Lung (tissue), 12 donors: ENCODE data around the gene COL6A2. TPM values are rescaled to one million over a fixed set of nuclear protein-coding genes. Genes with fewer than 3 reads are reported as not detected.

Experiments
- ATAC-seq: fragments of 200-7000 bp; cut with Tn5 transposase; one replicate; pipeline ENCODE4 v1.9.1; 2020; ENCODE audit warnings: moderate number of reproducible peaks; ENCODE audit not compliant: insufficient read depth, low FRiP score
- DNase-seq, 3 donors: peaks; one replicate each; pipeline ENCODE4 v3.0.0-alpha.2; 2013 to 2017
- H3K27ac ChIP-seq, 2 donors: one replicate each; pipeline ENCODE4 v1.5.1; 2013; ENCODE audit warnings: mild to moderate bottlenecking in 2 of 2, moderate library complexity in 2 of 2, control low read depth in 1 of 2, inconsistent platforms in 1 of 2, low read depth in 1 of 2, low read length in 1 of 2
- H3K27me3 ChIP-seq, 3 donors: one replicate each; pipeline ENCODE4 v1.5.1; 2013; ENCODE audit warnings: low read length in 2 of 3; ENCODE audit not compliant: control insufficient read depth in 3 of 3, insufficient read depth in 3 of 3
- H3K36me3 ChIP-seq, 4 donors: one replicate each; pipeline ENCODE4 v1.5.1; 2013; ENCODE audit warnings: low read length in 4 of 4, mild to moderate bottlenecking in 1 of 4, moderate library complexity in 1 of 4; ENCODE audit not compliant: control insufficient read depth in 4 of 4, insufficient read depth in 4 of 4
- H3K4me1 ChIP-seq, 5 donors: one replicate each; pipeline ENCODE4 v1.5.1; 2013; ENCODE audit warnings: low read length in 5 of 5, mild to moderate bottlenecking in 2 of 5, moderate library complexity in 1 of 5; ENCODE audit not compliant: control insufficient read depth in 5 of 5, insufficient read depth in 5 of 5
- H3K4me3 ChIP-seq: one replicate; pipeline ENCODE4 v1.5.1; 2013; ENCODE audit warnings: mild to moderate bottlenecking, control low read depth, moderate library complexity
- H3K9ac ChIP-seq, 2 donors: one replicate each; pipeline ENCODE4 v1.5.1; 2013; ENCODE audit warnings: low read length in 2 of 2, control low read depth in 1 of 2; ENCODE audit not compliant: insufficient read depth in 1 of 2
- H3K9me3 ChIP-seq, 4 donors: one replicate each; pipeline ENCODE4 v1.5.1; 2013; ENCODE audit warnings: low read length in 3 of 4, mild to moderate bottlenecking in 1 of 4, moderate library complexity in 1 of 4; ENCODE audit not compliant: control insufficient read depth in 4 of 4, insufficient read depth in 3 of 4
- CTCF ChIP-seq: IDR thresholded peaks from 2 replicates; pipeline ENCODE4 v1.5.1; 2012; ENCODE audit warnings: mild to moderate bottlenecking; ENCODE audit errors: control extremely low read depth, extremely low read depth
- WGBS, 2 donors: extraction: QIAGEN DNeasy Blood & Tissue Kit; methylation state at CpG; one replicate each; pipeline ENCODE4 v1.1.7; 2013; 5-methylcytosine and 5-hydroxymethylcytosine counted together
- polyA plus RNA-seq, 2 donors: library from polyadenylated mRNA; stranded (reverse); fragments of 200-250 nt; gene quantifications; one replicate each; pipeline ENCODE4 v1.2.1, GENCODE V29; 2013
- total RNA-seq, 2 donors: library from RNA; depleted of rRNA in 1 of 2; stranded (reverse); fragments of >200 nt in 1 of 2; gene quantifications; one replicate each; pipeline ENCODE4 v1.2.1, GENCODE V29; 2014 to 2021
- donor health status: control.
- donor health status: control.
- donor health status: Bipolar disorder and iron deficiency.
- donor health status: healthy.
- donor health status: DM: yes; HTN: yes; CAD: no.

The COL6A2 gene
- total and polyA plus RNA-seq, 4 donors = 192 to 466 (median 292) TPM

GRCh38 chr21:46153247-46154154 is 55.6 kb downstream of the COL6A2 start:
- ATAC-seq (peak; percentile 48), DNase-seq (peak; percentile 70 to 81 (median 77))
- H3K27me3 ChIP-seq = no peaks in the 10 kb centered on the region
- no peak overlapping the region for H3K27ac ChIP-seq
- H3K4me3 ChIP-seq = no peak overlapping the region
- peaks cover 0 to 13% (median 6%) of the 10 kb centered on the region in 5 donors for H3K4me1 ChIP-seq
- H3K9ac ChIP-seq = peak overlapping the region in 1 of 2 donors; percentile 49
- WGBS, 2 donors = 34 to 37% methylated on average over 33 of the region's 33 CpGs
- H3K36me3 ChIP-seq = peaks cover 0 to 3% (median 0%) of the 10 kb centered on the region in 4 donors
- peak; percentile 36 for TF ChIP-seq CTCF
- H3K9me3 ChIP-seq = no peaks in the 10 kb centered on the region

GRCh38 chr21:46154155-46154954 is 56.4 kb downstream of the COL6A2 start:
- ATAC-seq (no peak), DNase-seq (peak in 1 of 3 donors; percentile 10)
- no peak overlapping the region for H3K9ac ChIP-seq
- no peak overlapping the region for H3K4me3 ChIP-seq
- no peaks in the 10 kb centered on the region for H3K9me3 ChIP-seq
- WGBS, 2 donors = 92 to 93% methylated on average over 38 to 39 of the region's 39 CpGs
- TF ChIP-seq CTCF = no peak
- H3K27me3 ChIP-seq = no peaks in the 10 kb centered on the region
- no peak overlapping the region for H3K27ac ChIP-seq
- H3K36me3 ChIP-seq = peaks cover 0 to 3% (median 0%) of the 10 kb centered on the region in 4 donors
- peaks cover 0 to 13% (median 6%) of the 10 kb centered on the region in 5 donors for H3K4me1 ChIP-seq

GRCh38 chr21:46154955-46155513 is 57.1 kb downstream of the COL6A2 start:
- 89 to 92% methylated on average over 15 to 16 of the region's 16 CpGs for WGBS, 2 donors
- H3K9ac ChIP-seq = no peak overlapping the region

More at GRCh38 chr21:46154955-46155513, 57.1 kb downstream of the COL6A2 start:
- H3K4me1 ChIP-seq = peaks cover 0 to 13% (median 6%) of the 10 kb centered on the region in 5 donors
- no peak overlapping the region for H3K4me3 ChIP-seq
- H3K36me3 ChIP-seq = peaks cover 0 to 3% (median 0%) of the 10 kb centered on the region in 4 donors
- H3K9me3 ChIP-seq = no peaks in the 10 kb centered on the region
- H3K27me3 ChIP-seq = no peaks in the 10 kb centered on the region
- peak in 1 of 3 donors; percentile 10 for DNase-seq
- no peak for ATAC-seq
- no peak for TF ChIP-seq CTCF
- no peak overlapping the region for H3K27ac ChIP-seq
